K562 (cell line): ENCODE results near the gene UBL5. TPM values are rescaled to one million over a fixed set of nuclear protein-coding genes. Genes with fewer than 3 reads are reported as not detected.

Experiments used
- CREBBP ChIP-seq: IDR thresholded peaks from one replicate; pipeline ENCODE4 v1.6.1; 2012; ENCODE audit warnings: low read depth, mild to moderate bottlenecking, control low read depth, inconsistent platforms, low read length
- CXXC5 ChIP-seq: fragments of 250-450 bp; sonication (Bioruptor Pico); IDR thresholded peaks from 2 replicates; pipeline ENCODE4 v1.8.0; 2022; ENCODE audit warnings: inconsistent platforms, mild to moderate bottlenecking, moderate library complexity
- ELF1 ChIP-seq: fragments of 200-800 bp; sonication (Bioruptor generic); IDR thresholded peaks from 2 replicates; pipeline ENCODE4 v1.6.1; 2016; ENCODE audit warnings: missing genetic modification characterization, missing compliant biosample characterization
- EZH2 ChIP-seq: IDR thresholded peaks from 2 replicates; pipeline ENCODE4 v1.6.1; 2012; ENCODE audit warnings: low read depth, mild to moderate bottlenecking, inconsistent platforms, low read length, borderline replicate concordance
- NCOA4 ChIP-seq: fragments of 450-650 bp; IDR thresholded peaks from 2 replicates; pipeline ENCODE4 v1.6.1; 2018; ENCODE audit warnings: mild to moderate bottlenecking; ENCODE audit not compliant: partially characterized antibody
- NR2C1 ChIP-seq, 2 experiments: fragments of 450-650 bp; IDR thresholded peaks; 2 replicates each; pipeline ENCODE4 v1.6.1; 2017; ENCODE audit warnings: mild to moderate bottlenecking in 2 of 2, antibody characterized with exemption in 1 of 2, inconsistent platforms in 1 of 2, missing compliant biosample characterization in 1 of 2, missing genetic modification characterization in 1 of 2
- POLR2AphosphoS2 ChIP-seq: IDR thresholded peaks from 2 replicates; pipeline ENCODE4 v1.6.1; 2012; ENCODE audit warnings: low read length, improper control_type of control experiment
- POLR2G ChIP-seq: fragments of 200-400 bp; formaldehyde crosslinking; IDR thresholded peaks from 2 replicates; pipeline ENCODE4 v1.6.1; 2017; ENCODE audit warnings: low read depth, mild to moderate bottlenecking, antibody characterized with exemption, low read length, moderate library complexity
- SP2 ChIP-seq: IDR thresholded peaks from 2 replicates; pipeline ENCODE4 v1.6.1; 2011; ENCODE audit warnings: mild to moderate bottlenecking, low read depth, low read length, moderate library complexity; ENCODE audit not compliant: poor library complexity, severe bottlenecking; ENCODE audit errors: extremely low read depth
- ZBTB7A ChIP-seq: IDR thresholded peaks from 2 replicates; pipeline ENCODE4 v1.6.1; 2011; ENCODE audit warnings: low read depth, mild to moderate bottlenecking, low read length, moderate library complexity, borderline replicate concordance; ENCODE audit not compliant: control insufficient read depth
- polyA plus RNA-seq, 8 experiments: library from polyadenylated mRNA; depleted of rRNA in 4 of 8; stranded (reverse) in 5 of 8; unstranded in 3 of 8; fragments of >200 nt; fragmentation: Nextera tagmentation in 2 of 8; fragmentation: Illumina TruSeq in 1 of 8; extraction: Ambion mirVana in 2 of 8; extraction: Trizol in 1 of 8; gene quantifications; 2 replicates each; pipeline versions ENCODE4 v1.2.1 to v1.2.3, GENCODE V29; 2011 to 2014; ENCODE audit warnings: inconsistent platforms in 1 of 8, missing spikeins in 1 of 8
- total RNA-seq, 7 experiments: library from RNA; depleted of rRNA in 6 of 7; stranded (reverse); fragments of >200 nt in 6 of 7; fragmentation: Illumina TruSeq in 2 of 7; extraction: Trizol in 2 of 7; gene quantifications; 2 replicates each; pipeline versions ENCODE4 v1.2.1 to v1.2.3, GENCODE V29; 2011 to 2021; ENCODE audit warnings: low replicate concordance in 1 of 7
- TF ChIP-seq, protein P1 (sequence below): fragments of 450-650 bp; formaldehyde crosslinking; IDR thresholded peaks from 2 replicates; pipeline ENCODE4 v1.4.0; 2020; ENCODE audit warnings: mild to moderate bottlenecking, moderate library complexity

The UBL5 gene
- total and polyA plus RNA-seq, 9 of the 15 experiments (the other 6 are each of a cell fraction or from before 2014, with no cell fraction given): 410 to 1,266 (median 613) TPM

GRCh38 chr19:9818734-9819595, 8.8 kb upstream of the UBL5 start, which contains the start of gene FBXL12 (continued):
- no peak for TF ChIP-seq SP2
- no peak for TF ChIP-seq NCOA4
- TF ChIP-seq CXXC5 (CRISPR knock-in tag): peak; percentile 71
- TF ChIP-seq EZH2: no peak
- peak; percentile 85 for TF ChIP-seq NR2C1 (IDR thresholded peaks at IDR 0.05)
- peak; percentile 85 for TF ChIP-seq NR2C1 (tag; IDR thresholded peaks at IDR 0.05)
- TF ChIP-seq, protein P1, sequence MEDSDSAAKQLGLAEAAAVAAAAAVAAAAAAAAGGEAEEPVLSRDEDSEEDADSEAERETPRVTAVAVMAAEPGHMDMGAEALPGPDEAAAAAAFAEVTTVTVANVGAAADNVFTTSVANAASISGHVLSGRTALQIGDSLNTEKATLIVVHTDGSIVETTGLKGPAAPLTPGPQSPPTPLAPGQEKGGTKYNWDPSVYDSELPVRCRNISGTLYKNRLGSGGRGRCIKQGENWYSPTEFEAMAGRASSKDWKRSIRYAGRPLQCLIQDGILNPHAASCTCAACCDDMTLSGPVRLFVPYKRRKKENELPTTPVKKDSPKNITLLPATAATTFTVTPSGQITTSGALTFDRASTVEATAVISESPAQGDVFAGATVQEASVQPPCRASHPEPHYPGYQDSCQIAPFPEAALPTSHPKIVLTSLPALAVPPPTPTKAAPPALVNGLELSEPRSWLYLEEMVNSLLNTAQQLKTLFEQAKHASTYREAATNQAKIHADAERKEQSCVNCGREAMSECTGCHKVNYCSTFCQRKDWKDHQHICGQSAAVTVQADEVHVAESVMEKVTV (CRISPR knock-in tag): no peak
- peak; percentile 82; the same call in 1 of the 2 replicates for TF ChIP-seq POLR2AphosphoS2
- TF ChIP-seq CREBBP: no peak
- peak; percentile 94 for TF ChIP-seq ZBTB7A
- peak; percentile 99 for TF ChIP-seq POLR2G
- peak; percentile 93 for TF ChIP-seq ELF1 (tag)
